HG03457 (cell line): ENCODE results near the gene ALOX15B.
"Not testable (repeated sequence)": the region's sequence is repeated elsewhere in the genome, so short reads cannot be mapped to it uniquely, and the experiment has no call there.

Experiments
- ATAC-seq: cut with Tn5 transposase; IDR thresholded peaks from one replicate; pipeline ENCODE4 v1.9.1; 2021; ENCODE audit warnings: moderate number of reproducible peaks; ENCODE audit not compliant: unreplicated experiment

The ALOX15B gene

DNA sequence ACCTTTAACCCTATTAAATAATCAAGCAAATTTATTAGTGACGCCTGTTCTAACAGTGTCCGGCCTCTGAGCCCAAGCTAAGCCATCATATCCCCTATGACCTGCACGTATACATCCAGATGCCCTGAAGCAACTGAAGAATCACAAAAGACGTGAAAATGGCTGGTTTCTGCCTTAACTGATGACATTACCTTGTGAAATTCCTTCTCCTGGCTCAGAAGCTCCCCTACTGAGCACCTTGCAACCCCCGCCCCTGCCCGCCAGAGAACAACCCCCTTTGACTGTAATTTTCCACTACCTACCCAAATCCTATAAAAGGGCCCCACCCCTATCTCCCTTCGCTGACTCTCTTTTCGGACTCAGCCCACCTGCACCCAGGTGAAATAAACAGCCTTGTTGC, 23.0 kb downstream of the ALOX15B start:
- ATAC-seq = not testable (repeated sequence)

DNA sequence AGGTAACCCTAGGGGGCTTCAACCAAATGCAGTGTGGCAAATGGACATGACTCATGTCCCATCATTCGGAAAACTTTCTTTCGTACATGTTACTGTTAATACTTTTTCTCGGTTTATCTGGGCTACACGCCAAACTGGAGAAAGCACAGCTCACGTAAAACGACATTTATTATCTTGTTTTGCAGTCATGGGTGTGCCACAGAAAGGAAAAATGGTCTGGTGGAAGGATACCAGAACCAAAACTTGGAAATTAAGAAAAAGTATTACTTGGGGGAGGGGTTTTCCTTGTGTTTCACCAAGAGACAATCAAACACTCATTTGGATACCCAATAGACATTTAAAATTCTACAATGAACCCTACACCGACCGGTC, 23.6 kb downstream of the ALOX15B start:
- no peak for ATAC-seq

DNA sequence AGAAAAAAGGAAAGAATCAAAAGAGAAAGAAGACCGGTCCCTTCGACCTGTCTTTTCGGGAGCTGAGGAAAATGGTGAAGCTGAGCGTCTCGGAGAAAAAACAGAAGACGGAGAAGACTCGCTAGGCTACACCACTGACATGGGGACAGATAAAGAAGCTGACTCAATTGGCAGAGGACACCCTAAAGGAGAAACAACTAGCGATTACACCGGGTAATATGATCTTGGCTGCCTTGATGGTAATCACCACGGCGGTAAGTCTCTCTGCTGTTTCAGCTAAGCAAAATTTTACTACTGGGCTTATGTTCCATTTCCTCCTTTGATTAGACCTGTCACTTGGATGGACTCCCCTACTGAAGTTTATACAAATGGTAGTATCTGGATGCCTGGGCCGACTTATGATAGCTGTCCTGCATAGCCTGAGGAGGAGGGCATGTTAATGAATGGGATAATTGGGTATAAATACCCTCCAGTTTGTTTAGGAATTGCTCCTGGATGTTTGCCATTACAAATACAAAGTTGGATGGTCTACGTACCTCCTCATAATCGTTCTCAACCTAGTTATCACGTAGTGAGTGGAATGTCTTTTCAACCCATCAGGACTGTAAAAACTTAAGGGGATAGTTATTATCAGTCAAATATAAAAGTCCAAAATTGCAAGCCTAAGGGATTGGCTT, 24.1 kb downstream of the ALOX15B start:
- ATAC-seq = no peak

DNA sequence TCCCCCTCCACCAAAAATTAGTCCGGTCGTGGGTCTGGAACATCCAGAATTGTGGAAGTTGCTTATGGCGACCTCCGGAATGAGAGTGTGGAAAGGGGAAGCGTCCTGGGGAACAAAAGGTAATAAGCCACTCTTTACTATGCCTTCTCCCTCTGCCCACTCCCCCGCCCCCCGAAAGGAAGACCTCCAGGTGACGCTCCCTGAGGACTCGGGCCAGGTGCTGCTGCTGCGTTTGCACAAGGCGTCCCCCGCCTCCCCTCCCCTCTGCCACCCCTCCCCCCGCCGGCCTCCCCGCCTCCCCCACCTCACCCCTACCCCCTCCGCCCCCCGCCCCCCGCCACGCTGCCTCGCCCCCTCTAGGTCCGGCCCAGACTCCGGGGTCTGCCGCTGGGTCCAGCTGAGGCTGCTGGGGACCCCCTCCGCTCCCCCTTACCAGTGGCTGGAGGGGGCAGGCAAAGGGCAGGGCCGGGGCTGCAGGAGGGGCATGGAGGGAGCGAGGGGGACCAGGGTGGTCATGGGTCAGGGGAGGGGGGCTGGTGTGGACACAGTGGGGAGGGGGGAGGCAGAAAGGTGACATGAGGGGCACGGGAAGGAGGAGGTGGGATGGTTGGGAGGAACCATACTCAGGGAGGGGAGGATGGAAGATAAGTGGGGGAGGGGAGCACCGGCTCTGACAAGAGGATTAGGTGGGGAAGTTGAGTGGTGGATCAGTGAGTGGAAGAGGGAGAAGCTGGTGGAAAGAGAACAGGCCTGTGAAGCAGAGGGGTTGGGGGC, 25.1 kb downstream of the ALOX15B start:
- no peak for ATAC-seq

DNA sequence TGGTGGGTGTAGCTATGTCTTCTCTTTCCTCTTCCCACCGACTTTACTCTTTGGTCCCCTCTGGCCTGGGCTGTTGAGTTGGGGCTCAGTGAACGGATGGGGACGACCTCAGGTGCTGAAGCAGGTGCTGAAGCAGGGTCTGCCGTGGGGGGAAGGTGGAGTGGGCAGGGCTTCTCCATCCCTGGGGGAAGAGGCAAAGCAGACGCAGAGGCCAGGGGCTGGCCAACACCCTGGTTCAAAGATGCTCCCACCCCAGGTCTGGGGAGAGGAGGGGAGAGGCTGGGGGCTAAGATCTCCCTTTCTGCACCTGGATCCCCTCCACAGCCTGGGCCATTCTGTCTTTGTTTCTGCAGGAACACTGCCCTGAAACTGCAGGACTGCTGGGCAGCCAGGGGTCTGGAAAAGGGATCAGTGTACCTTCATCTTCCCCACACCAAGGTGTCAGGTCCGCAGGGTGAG, 25.7 kb downstream of the ALOX15B start:
- no peak for ATAC-seq

DNA sequence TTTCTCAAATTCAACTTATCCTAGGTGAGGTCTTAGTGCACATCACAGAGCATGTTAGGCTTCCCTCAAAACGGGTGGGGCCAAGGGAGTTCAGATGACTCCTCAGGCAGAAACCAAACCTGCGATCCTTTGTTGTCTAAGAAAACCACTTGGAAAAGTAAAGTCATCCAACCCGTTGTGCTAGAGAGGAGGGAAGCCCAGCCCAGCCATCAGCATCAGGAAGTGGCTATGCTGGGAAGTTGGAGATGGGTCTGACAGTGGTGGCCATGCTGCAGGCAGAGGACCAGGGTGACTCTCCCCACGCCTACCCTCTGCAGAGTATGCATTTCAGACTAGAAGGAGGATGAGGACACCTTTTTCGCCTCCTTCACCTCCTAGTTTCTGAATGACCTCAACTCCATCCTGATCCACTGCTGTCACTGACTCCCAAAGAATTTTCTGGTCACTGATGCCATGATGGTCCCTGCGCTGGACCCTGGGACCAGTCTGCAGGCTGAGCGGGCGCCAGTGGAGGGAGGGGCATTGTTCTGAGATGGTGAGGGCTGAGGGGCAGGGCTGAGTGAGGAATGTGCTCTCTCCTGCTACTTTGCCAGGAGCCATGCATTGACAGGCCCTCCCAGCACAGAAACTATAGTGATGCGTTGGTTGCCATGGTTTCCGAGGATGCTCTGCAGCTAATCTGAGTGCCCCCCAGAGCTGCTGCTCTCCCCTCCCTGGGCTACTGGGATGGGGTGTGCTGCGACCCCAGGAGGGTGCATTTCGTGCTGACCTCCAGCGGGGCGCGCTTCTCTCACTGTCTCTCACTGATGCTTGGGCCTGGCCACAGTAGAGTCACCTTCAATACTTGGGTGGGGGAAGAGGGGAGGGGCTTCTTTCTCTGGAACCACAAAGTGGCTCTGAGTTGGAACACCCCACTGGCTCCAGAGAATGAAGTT, 28.2 kb downstream of the ALOX15B start:
- no peak for ATAC-seq

DNA sequence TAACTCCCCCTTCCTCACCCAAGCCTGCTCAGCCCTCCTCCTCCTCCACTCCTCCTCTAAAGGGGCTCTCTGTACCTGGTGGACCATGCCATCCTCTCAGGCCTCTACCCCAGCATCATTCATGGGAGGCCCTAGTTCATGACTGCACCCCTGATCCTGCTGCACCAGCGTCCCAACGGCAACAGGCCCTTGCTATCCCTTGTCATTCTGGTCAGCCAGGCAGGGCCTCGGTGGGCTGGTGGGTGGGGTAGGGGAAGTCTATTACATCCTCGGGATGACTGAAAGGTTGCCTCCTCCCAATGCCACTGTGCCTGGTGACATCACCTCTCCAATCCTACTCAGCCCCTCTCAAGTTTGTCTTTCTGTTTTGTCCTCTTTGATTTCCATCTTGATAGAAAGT, 28.9 kb downstream of the ALOX15B start:
- no peak for ATAC-seq

DNA sequence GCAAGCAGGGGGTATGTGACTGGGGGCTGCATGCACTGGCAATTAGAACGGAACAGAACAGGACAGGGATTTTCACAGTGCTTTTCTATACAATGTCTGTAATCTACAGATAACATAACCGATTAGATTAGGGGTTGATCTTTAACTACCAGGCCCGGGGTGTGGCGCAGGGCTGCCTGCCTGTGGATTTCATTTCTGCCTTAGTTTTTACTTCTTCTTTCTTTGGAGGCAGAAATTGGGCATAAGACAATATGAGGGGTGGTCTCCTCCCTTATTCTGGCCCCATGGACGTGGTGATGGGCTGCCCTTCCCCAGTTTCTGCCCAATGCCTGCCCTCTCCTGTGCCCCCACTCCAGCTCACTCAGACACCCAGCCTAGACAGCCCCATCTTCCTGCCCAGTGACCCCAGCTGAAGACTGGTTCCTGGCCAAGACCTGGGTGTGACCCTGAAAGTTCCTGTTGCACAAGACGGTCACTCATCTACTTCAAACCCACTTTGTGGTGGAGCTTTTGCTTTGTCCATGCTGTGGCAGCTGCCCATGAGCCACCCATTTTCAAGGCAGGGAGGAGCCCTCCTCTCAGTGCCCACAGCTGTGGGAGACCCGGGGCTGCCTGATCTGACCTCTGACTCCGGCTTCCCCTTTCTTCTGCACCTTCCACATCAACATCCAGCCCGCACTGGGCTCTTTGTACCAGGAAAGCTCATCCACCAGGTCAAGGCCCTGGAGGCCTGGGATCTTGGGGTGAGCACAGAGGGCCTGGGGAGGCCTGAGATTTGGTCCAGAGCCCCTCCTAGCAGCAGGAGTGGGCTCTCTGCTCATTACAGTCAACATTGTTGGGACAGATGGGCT, 30.1 kb downstream of the ALOX15B start:
- no peak for ATAC-seq

DNA sequence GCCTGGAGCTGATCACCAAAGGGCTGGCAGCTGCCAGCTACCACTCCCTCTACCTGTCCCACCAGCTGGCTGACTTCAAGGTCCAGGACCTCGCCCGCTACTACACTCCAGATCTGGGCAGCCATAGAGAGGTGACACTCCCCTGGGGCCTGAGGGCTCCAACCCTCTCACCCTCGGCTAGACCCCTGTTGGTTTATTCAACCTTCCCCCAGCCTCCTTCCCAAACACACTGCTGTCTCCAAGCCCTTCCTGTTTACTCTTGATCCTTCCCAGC, 30.7 kb downstream of the ALOX15B start:
- no peak for ATAC-seq

DNA sequence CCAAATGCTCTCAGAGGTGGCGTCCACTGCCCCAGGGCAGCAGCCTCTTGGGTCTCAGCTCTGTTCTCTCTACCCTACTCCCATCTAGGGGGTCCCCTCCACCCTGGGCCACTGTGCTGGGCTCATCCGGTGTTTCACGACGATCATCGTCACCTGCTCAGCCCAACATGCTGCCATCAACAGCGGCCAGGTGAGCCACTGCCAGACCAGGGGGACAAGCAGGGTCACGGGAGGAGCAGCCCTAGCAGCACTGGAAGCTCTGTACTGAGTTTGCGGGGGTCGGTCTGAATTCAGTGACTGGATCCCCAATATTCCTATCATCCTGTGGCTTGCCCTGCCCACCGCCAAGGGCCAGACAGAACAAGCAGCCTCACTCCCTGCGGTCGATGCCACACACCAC, 32.6 kb downstream of the ALOX15B start:
- no peak for ATAC-seq

DNA sequence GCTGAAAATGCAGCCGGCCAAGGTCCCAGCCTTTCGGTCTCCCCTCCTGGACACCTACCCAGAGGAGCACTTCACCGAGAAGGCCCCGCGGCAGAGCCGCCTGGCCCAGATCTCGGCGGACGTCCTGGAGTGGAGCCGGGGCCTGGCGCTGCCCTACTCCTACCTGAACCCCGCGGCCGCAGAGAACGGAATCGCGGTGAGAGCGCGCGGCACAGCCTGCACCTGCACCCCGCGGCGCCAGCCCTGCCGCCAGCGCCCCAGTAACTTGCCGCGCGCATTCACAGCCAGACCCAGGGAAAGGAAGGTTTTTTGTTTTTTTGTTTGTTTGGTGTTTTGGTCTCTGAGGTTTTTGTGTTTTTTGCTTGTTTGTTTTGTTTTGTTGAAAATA, 33.5 kb downstream of the ALOX15B start:
- no peak for ATAC-seq

DNA sequence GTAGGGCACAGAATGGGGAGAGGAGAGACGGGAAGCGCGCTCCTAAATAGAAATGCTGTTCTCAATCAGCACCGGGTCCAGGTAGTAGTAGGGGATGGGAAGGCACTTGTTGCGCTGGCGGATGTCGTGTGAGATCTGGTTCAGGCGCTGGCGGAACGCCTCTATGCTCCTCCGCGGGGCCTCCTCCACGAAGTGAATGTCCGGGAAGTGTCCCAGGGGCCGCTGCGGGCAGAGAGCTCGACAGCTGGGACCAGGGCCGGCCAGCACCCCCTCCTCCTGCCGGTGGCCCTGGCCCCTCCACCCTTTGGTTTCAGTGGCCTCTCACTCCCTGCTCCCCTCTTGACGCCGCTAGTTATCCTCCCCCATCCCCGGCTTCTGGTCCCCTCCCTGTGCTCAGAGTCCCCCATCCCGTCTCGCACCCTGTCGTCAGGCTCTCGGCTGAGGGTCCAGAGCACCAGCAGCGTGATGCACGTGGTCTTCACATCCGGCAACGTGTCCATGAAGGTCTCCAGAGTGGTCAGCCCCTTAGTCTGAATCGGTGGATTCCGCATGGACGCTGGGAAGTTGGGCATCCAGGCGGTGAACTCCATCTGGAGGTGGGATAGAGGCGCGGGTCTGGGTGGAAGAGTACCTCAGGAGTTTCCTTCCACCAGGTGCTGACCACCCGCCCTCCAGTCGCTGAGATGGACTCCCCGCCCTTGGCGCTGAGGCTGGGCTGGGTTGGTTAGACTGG, 34.0 kb downstream of the ALOX15B start:
- ATAC-seq = no peak

DNA sequence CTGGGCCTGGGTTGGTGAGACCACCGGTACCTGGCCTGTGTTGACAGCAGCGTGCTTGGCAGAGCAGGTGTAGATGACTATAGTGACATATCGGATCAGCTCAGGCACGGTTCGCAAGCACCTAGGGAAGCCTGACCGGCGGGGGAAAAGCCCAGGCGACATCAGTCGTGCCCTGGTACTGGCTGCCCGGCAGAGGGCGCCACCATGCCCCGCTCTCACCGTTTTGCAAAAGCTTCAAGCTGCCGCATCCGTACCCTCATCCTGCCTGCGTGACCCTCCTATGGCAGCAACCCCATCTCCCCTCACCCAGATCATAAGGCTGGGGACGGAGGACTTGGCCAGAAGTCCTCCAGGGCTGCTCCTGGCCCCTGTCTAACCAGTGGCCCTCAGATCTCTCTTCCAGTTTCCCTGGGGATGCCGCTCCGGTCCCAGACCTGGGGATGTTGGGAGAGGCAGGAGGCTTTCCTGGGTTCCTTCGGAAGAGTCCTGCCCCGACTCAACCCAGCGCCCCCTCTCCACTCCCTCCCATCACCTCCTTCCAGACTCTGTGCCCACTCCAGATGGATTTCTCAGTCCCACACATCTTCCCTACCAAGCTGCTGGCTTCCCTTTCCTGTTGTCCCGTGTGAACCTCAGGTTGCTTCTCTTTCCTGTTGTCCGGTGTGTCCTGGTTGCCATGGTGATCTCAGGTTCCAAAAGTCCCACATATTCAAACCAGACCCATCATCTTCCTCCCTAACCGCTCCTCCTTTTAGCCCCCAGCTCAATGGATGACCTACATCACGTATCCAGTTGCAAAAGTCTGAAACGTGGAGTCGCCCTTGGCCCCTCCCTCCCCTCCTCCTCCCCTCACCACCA, 35.0 kb downstream of the ALOX15B start:
- no peak for ATAC-seq

DNA sequence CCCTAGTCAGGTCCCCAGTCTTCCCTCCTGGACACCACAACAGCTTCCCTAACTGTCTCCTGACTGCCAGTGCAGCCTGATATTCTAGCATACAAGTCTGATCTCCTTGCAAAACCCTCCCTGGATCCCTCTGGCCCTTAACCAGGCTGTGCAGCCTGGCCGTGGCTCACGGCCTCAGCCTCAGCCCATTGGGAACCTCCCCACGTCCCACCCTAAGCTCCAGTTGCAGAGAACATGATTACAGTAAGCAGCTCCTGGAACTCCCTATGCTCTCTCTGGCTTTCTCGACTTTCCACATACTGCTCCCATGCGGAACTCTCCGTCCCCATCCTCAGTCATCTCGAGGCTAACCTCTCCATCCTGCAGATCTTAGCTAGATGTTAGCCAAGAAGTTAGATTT, 35.7 kb downstream of the ALOX15B start:
- ATAC-seq = no peak

DNA sequence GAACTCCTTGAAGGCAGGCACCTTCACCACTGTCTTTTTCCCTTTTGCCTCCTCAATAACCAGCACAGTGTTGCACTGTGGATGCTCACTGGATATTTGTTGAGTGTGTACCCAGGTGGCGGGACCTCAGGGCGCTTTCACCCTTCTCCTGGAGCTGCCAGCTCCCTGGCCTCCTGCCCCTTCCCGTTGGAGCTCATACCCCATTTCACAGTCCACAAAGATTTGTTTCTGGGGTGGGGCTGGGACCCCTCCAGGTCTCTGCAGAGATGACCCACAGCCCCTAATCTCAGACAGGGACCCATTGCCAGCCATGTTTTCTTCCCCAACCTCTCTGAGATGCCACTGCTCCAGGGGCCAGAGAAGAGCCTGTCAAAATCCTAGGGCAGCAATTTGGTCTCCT, 36.2 kb downstream of the ALOX15B start:
- ATAC-seq = no peak

DNA sequence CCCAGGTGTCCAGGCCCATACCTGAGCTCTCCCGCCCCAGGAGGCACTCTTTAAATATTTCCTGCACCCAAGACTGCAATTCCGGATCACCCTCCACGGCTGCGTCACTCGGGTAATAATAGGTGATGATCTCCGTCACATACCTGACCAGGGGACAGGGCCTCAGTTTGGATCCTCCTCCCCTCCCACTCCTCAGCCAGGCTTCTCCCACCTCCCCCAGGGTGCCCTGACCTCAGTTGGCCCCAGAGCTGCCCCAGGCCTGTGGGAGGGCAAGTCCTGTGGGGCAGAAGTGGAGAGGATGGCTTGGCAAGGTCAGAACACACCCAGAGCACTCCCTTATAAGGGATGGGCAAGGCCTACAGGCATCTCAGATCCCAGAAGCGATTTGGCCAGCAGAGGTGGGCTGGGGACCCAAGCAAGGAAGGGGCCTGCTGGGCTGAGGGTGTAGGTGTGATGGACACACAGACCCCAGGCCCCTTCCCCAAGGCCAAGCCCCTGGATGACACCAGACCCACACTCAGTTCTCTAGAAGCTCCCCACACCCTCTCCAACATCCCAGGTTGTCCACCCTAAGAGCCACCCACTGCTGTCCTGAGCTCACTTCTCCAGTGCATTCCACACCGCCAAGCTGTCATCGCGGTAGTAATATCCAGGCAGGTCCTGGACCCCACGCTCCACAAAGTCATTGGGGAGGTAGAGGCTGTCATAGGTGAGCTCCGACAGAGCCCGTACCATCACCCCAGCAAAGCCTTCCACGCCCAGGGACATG, 36.9 kb downstream of the ALOX15B start:
- no peak for ATAC-seq

DNA sequence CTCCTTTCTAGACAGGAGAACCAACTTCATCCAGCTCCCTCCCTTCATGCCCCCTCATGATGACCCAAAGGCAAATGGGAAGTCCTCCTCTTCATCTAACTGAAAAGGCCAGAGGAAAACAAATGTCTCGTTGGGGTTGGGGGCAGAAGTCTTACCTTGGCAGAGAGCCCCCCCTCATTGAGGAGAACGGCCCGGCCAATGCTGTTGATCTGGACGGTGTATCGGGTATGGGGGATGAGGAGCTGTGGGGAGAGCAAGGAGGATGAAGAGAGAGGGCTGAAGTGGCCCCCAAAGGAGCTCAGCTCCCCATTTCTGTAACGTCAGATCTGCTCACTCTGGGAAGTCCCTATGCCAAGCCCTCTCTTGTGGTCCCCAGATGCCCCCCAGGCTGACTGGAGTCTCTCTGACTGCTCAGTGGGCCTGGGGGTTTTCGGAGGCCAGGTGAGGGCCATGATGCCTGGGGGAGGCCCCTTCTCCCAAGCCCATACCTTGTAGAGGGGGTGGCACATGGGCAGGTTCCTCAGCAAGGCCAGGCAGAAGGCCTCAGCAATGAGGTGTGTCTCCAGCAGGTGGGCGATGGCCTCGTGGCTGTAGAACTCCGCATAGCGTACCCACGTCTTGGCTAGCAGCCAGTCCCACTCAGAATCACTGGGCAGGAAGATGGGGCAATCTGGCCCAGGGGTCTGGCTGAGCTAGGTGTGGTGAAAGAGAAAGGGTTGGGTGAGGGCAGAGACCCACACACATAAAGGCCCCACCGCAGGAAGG, 37.8 kb downstream of the ALOX15B start:
- no peak for ATAC-seq

DNA sequence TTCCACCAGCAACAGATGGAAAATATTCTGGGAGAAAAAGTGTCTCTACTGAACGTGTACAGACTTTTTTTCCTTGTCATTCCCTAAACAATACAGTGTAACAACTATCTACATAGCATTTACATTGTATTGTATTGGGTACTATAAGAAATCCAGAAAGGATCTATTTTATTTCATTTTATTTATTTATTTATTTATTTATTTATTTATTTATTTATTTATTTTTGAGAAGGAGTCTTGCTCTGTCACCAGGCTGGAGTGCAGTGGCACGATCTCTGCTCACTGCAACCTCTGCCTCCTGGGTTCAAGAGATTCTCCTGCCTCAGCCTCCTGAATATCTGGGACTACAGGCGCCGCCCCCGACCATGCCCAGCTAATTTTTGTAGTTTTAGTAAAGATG, 39.1 kb downstream of the ALOX15B start:
- ATAC-seq = not testable (repeated sequence)
